ENCODE results near the gene ABCB11. TPM values are rescaled to one million over a fixed set of nuclear protein-coding genes. Genes with fewer than 3 reads are reported as not detected.

Gene ABCB11
- total and polyA plus RNA-seq, 2 experiments from 2014 or later, result 0.06 to 0.12 TPM

DNA sequence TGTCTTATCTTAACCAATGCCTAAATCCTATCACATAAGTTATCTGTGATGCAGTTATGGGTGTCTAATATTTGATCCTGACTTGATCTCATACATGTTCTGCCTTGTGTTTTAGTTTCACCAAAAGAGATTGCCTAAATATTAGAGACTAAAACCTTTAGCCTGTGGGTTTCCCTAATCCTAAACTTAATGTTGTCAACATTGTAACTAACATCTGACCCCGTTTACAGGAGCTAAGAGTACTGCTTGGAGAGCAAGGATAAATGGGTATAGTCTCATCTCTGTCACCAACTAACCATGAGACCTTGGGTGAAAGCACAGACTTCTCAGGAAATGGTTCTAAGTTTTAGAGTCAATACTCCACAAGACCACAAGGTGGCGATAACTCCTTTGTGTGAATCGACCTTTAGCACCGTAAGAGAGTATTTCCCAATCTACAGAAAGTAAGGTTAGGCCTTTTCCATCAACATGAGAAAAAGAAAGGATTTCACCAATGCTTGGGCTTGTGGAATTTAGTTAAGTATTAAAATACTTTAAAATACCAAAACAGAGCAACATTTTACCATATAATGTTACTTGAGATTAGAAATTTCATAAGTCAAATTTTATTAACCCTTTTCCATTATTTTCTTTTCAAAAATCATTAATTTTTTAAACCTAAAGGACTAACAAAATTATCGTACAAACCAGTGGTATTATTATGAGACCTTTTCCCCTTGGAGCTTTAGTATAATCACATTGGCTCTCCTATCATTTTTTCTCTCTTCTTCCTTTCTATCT is 69.5 kb downstream of the ABCB11 start:
- H3K9me3 ChIP-seq (ENCODE audit: low read depth), result no peaks in the 10 kb centered on the region
- H3K27ac ChIP-seq, result no peak overlapping the region
- peaks cover 8% of the 10 kb centered on the region for H3K4me1 ChIP-seq (ENCODE audit: low read depth)
- no peaks in the 10 kb centered on the region for H3K36me3 ChIP-seq
- TF ChIP-seq, protein P1, sequence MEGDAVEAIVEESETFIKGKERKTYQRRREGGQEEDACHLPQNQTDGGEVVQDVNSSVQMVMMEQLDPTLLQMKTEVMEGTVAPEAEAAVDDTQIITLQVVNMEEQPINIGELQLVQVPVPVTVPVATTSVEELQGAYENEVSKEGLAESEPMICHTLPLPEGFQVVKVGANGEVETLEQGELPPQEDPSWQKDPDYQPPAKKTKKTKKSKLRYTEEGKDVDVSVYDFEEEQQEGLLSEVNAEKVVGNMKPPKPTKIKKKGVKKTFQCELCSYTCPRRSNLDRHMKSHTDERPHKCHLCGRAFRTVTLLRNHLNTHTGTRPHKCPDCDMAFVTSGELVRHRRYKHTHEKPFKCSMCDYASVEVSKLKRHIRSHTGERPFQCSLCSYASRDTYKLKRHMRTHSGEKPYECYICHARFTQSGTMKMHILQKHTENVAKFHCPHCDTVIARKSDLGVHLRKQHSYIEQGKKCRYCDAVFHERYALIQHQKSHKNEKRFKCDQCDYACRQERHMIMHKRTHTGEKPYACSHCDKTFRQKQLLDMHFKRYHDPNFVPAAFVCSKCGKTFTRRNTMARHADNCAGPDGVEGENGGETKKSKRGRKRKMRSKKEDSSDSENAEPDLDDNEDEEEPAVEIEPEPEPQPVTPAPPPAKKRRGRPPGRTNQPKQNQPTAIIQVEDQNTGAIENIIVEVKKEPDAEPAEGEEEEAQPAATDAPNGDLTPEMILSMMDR (IDR thresholded peaks at IDR 0.05; ENCODE audit: low read depth, low read length), result peak; percentile 70
- no peaks in the 10 kb centered on the region for H3K27me3 ChIP-seq
- H3K4me3 ChIP-seq, result no peak overlapping the region
- peak; percentile 84 to 91 for DNase-seq (ENCODE audit: low read depth in 1 of 2, low spot score in 1 of 2)

DNA sequence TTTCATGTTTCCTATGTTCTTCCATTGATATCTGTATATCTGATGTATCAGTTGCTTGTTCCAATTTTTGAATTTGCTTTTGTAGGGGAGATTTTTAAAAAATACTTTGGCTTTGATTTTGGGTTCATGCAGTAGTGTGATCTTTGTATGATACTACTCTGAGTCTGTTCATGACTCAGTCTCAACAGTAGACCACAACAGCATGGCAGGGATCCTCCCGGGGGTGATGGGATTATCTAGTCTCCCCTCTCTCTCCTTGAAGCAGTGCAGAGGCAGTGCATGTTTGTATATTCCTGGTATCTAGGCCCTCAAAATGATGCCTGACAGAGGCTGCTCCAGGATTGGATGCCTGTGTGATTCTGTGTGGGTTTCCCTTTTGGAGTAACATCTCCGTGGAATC is 74.7 kb downstream of the ABCB11 start:
- H3K9me3 ChIP-seq (ENCODE audit: low read depth), result no peaks in the 10 kb centered on the region
- no peaks in the 10 kb centered on the region for H3K4me1 ChIP-seq (ENCODE audit: low read depth)
- H3K36me3 ChIP-seq, result no peaks in the 10 kb centered on the region
- TF ChIP-seq, protein P1 (IDR thresholded peaks at IDR 0.05; ENCODE audit: low read depth, low read length), result no peak
- H3K27me3 ChIP-seq, result no peaks in the 10 kb centered on the region
- H3K4me3 ChIP-seq, result no peak overlapping the region
- DNase-seq (ENCODE audit: low read depth in 1 of 2, low spot score in 1 of 2), result no peak
- H3K27ac ChIP-seq, result no peak overlapping the region

DNA sequence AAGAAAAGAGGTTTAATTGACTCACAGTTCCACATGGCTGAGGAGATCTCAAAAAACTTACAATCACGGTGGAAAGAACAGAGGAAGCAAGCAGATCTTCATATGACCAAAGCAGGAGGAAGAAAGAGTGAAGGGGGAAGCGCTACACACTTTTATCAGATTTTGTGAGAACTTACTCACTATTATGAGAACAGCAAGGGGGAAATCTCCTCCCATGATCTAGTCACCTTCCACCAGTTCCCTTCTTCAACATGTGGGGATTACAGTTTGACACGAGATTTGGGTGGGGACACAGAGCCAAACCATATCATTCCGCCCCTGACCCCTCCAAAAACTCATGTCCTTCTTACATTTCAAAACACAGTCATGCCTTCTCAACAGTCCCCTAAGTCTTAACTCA is 75.8 kb downstream of the ABCB11 start:
- Histone ChIP-seq H3K27me3 (no peaks in the 10 kb centered on the region), H3K4me1 (ENCODE audit: low read depth) (no peaks in the 10 kb centered on the region), H3K27ac (no peak overlapping the region), H3K36me3 (no peaks in the 10 kb centered on the region), H3K9me3 (ENCODE audit: low read depth) (no peaks in the 10 kb centered on the region), H3K4me3 (no peak overlapping the region)
- no peak for DNase-seq (ENCODE audit: low read depth in 1 of 2, low spot score in 1 of 2)
- TF ChIP-seq, protein P1 (IDR thresholded peaks at IDR 0.05; ENCODE audit: low read depth, low read length), result no peak

DNA sequence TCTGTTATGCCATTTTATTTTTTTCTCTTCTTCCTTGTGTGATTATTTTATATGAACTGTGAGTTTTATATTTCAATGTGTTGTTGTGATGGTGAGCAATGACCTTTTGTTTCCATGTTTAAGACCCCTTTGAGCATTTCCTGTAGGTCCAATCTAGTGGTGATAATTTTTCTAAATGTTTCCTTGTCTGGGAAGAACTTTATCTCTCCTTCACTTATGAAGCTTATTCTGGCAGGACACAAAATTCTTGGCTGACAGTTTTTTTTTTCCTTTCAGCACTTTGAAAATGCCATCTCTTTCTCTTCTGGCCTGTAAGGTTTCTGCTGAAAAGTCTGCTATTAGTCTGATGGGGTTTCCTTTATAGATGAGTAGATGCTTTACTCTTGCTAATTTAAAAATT is 76.9 kb downstream of the ABCB11 start:
- no peaks in the 10 kb centered on the region for H3K4me1 ChIP-seq (ENCODE audit: low read depth)
- TF ChIP-seq, protein P1 (IDR thresholded peaks at IDR 0.05; ENCODE audit: low read depth, low read length), result no peak
- no peaks in the 10 kb centered on the region for H3K36me3 ChIP-seq
- DNase-seq (ENCODE audit: low read depth in 1 of 2, low spot score in 1 of 2), result peak in 1 of 2 donors; percentile 53
- no peak overlapping the region for H3K27ac ChIP-seq
- H3K4me3 ChIP-seq, result no peak overlapping the region
- H3K27me3 ChIP-seq, result no peaks in the 10 kb centered on the region
- H3K9me3 ChIP-seq (ENCODE audit: low read depth), result no peaks in the 10 kb centered on the region

DNA sequence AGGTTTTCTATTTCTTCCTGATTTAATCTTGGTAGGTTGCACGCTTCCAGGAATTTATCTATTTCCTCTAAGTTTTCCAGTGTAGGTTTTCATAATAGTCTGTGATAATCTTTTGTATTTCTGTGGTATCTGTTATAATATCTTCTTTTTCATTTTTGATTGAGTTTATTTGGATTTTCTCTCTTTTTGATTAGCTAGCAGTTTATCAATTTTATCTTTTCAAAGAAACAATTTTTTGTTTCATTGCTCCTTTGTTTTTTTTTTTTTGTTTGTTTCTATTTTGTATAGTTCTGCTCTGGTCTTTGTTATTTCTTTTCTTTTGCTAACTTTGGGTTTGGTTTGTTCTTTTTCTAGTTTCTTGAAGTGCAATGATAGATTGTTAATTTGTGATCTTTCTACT is 78.7 kb downstream of the ABCB11 start:
- no peak for DNase-seq (ENCODE audit: low read depth in 1 of 2, low spot score in 1 of 2)
- Histone ChIP-seq H3K4me1 (ENCODE audit: low read depth) (no peaks in the 10 kb centered on the region), H3K36me3 (no peaks in the 10 kb centered on the region), H3K27me3 (no peaks in the 10 kb centered on the region), H3K27ac (no peak overlapping the region), H3K9me3 (ENCODE audit: low read depth) (no peaks in the 10 kb centered on the region), H3K4me3 (no peak overlapping the region)
- TF ChIP-seq, protein P1 (IDR thresholded peaks at IDR 0.05; ENCODE audit: low read depth, low read length), result no peak
